Measurements from ENCODE around the gene TRABD2B. TPM values are rescaled to one million over a fixed set of nuclear protein-coding genes. Genes with fewer than 3 reads are reported as not detected.

Gene TRABD2B
- total RNA-seq, 4 donors from 2014 or later = 0.83 to 2.6 (median 1.9) TPM

DNA sequence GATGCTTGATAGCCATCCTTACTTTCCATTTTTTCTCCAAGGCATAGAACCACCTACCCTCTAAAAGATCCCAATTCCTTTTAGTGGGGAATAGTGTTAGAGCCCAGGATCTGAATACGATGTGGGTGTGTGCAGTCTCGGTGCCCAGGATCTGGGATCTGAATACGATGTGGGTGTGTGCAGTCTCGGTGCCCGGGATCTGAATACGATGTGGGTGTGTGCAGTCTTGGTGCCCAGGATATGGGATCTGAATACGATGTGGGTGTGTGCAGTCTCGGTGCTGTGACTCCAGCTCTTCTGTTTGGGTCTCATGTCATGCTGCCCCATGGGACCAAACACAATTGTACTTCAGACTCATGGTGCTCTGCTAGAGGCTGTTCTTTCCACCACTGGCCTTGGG lies 265.5 kb downstream of the TRABD2B start:
- 58% methylated on average over 6 of the region's 8 CpGs for WGBS
- no peaks in the 10 kb centered on the region for H3K36me3 ChIP-seq
- H3K27me3 ChIP-seq = peaks cover 8% of the 10 kb centered on the region
- no peaks in the 10 kb centered on the region for H3K9me3 ChIP-seq
- no peak overlapping the region for H3K4me3 ChIP-seq
- peak in 1 of 2 donors; percentile 38 for DNase-seq (ENCODE audit: low spot score in 2 of 2)
- no peak overlapping the region for H3K27ac ChIP-seq
- no peak for TF ChIP-seq EP300 (IDR thresholded peaks at IDR 0.05)
- no peak for TF ChIP-seq CTCF (IDR thresholded peaks at IDR 0.05)
- TF ChIP-seq POLR2A (IDR thresholded peaks at IDR 0.05) = no peak
- no peak for TF ChIP-seq POLR2AphosphoS5 (IDR thresholded peaks at IDR 0.05)
- H3K4me1 ChIP-seq = no peaks in the 10 kb centered on the region

GRCh38 chr1:47729685-47730084 lies 267.5 kb downstream of the TRABD2B start:
- Histone ChIP-seq H3K4me3 (no peak overlapping the region), H3K27ac (no peak overlapping the region), H3K27me3 (peaks cover 13% of the 10 kb centered on the region), H3K9me3 (no peaks in the 10 kb centered on the region), H3K4me1 (peaks cover 15% of the 10 kb centered on the region), H3K36me3 (no peaks in the 10 kb centered on the region)
- no peak for DNase-seq (ENCODE audit: low spot score in 2 of 2)
- WGBS = 81% methylated on average over 2 of the region's 2 CpGs
- TF ChIP-seq POLR2AphosphoS5 (IDR thresholded peaks at IDR 0.05) = no peak
- no peak for TF ChIP-seq EP300 (IDR thresholded peaks at IDR 0.05)
- no peak for TF ChIP-seq POLR2A (IDR thresholded peaks at IDR 0.05)
- no peak for TF ChIP-seq CTCF (IDR thresholded peaks at IDR 0.05)

GRCh38 chr1:47727697-47728085 lies 269.5 kb downstream of the TRABD2B start:
- H3K4me3 ChIP-seq = no peak overlapping the region
- TF ChIP-seq CTCF (IDR thresholded peaks at IDR 0.05) (no peak), POLR2AphosphoS5 (IDR thresholded peaks at IDR 0.05) (no peak), POLR2A (IDR thresholded peaks at IDR 0.05) (no peak), EP300 (IDR thresholded peaks at IDR 0.05) (no peak)
- peaks cover 33% of the 10 kb centered on the region for H3K27me3 ChIP-seq
- no peak overlapping the region for H3K27ac ChIP-seq
- 94% methylated on average over 5 of the region's 5 CpGs for WGBS
- no peaks in the 10 kb centered on the region for H3K9me3 ChIP-seq
- no peaks in the 10 kb centered on the region for H3K36me3 ChIP-seq
- DNase-seq (ENCODE audit: low spot score in 2 of 2) = no peak
- H3K4me1 ChIP-seq = peaks cover 21% of the 10 kb centered on the region

- DNase-seq (ENCODE audit: low spot score in 2 of 2) = no peak
- Histone ChIP-seq H3K4me1 (peaks cover 21% of the 10 kb centered on the region), H3K4me3 (no peak overlapping the region), H3K36me3 (no peaks in the 10 kb centered on the region), H3K9me3 (no peaks in the 10 kb centered on the region), H3K27ac (no peak overlapping the region), H3K27me3 (peaks cover 38% of the 10 kb centered on the region)
- 77% methylated on average over 8 of the region's 8 CpGs for WGBS
- TF ChIP-seq POLR2A (IDR thresholded peaks at IDR 0.05) = no peak
- TF ChIP-seq POLR2AphosphoS5 (IDR thresholded peaks at IDR 0.05) = no peak
- no peak for TF ChIP-seq CTCF (IDR thresholded peaks at IDR 0.05)
- no peak for TF ChIP-seq EP300 (IDR thresholded peaks at IDR 0.05)
These were observed 270.0 kb downstream of the TRABD2B start for GRCh38 chr1:47727051-47727696.

DNA sequence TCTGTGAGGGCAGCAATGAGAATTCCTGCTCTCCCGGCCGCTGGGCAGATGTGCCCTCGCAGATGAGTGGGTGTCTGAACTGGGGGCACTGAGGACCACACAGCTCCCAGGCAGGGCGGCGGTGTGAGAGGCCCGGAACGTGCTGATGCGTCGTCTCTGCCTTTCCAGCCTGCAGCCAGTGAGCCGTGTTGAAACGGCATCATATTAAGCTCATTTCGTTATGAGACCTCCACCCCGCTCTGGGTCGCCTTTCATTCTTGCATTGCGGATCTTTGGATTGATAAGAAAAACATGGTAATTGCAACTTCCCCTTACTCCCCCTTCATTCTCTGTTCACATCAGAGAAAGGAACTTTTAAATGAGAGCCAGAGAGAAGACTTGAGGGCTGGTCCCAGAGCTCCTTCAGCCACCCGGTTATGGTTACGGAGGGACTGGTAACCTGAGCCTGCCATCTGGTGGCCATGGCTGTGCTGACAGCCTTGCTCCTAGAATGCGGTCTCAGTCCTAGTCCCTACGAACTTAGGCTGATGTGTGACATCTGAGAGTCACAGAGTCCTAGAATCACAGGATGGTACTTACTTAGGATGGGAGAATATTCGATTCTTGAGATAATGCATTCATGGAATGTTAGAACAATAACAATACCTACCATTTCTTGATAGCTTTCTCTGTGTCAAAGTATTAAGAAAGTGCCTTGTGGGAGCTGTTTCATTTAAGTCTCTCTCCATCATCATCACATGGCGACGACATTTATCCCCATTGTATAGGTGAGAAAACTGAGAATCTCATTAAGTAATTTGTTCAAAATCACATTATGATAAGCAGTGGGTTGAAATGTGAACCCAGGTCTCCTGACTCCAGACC lies 271.0 kb downstream of the TRABD2B start:
- WGBS = 23% methylated on average over 8 of the region's 22 CpGs
- Histone ChIP-seq H3K4me1 (peaks cover 21% of the 10 kb centered on the region), H3K9me3 (no peaks in the 10 kb centered on the region), H3K4me3 (peak overlapping the region; percentile 6), H3K27ac (no peak overlapping the region), H3K27me3 (peaks cover 37% of the 10 kb centered on the region), H3K36me3 (no peaks in the 10 kb centered on the region)
- TF ChIP-seq POLR2A (IDR thresholded peaks at IDR 0.05) = no peak
- no peak for TF ChIP-seq POLR2AphosphoS5 (IDR thresholded peaks at IDR 0.05)
- TF ChIP-seq CTCF (IDR thresholded peaks at IDR 0.05) = peak; percentile 61 to 86
- no peak for TF ChIP-seq EP300 (IDR thresholded peaks at IDR 0.05)
- DNase-seq (ENCODE audit: low spot score in 2 of 2) = peak in 1 of 2 donors; percentile 83
